ENCODE data around the gene CST5. TPM values are rescaled to one million over a fixed set of nuclear protein-coding genes. Genes with fewer than 3 reads are reported as not detected.

Gene CST5
- total and polyA plus RNA-seq, 10 of the 15 experiments (the other 5 are each of a cell fraction or from before 2014, with no cell fraction given): not detected

- TF ChIP-seq USF2 (IDR thresholded peaks at IDR 0.05; ENCODE audit: borderline replicate concordance, low read depth, low read length) (no peak), NR2F1 (conservative IDR thresholded peaks at IDR 0.05) (no peak), SREBF2 (IDR thresholded peaks at IDR 0.05; ENCODE audit: low read length) (no peak), ASH2L (IDR thresholded peaks at IDR 0.05; ENCODE audit: borderline replicate concordance, low read depth) (no peak), IRF3 (IDR thresholded peaks at IDR 0.05) (no peak), ZBTB4 (CRISPR knock-in tag; IDR thresholded peaks at IDR 0.05) (no peak), TCF3 (IDR thresholded peaks at IDR 0.05; ENCODE audit: borderline replicate concordance, insufficient read depth, low read depth, low read length) (no peak), RB1 (IDR thresholded peaks at IDR 0.05; ENCODE audit: borderline replicate concordance) (no peak), NFIC (IDR thresholded peaks at IDR 0.05; ENCODE audit: low read depth, low read length) (no peak), MEF2A (IDR thresholded peaks at IDR 0.05; ENCODE audit: insufficient read depth, low read depth, low read length) (no peak)
These were observed 6.1 kb downstream of the CST5 start (continued) for GRCh38 chr20:23873370-23874015.
